Stimulated activated CD4-positive, alpha-beta T cell treated with anti-CD3 and anti-CD28 coated beads, Interleukin-12 subunit alpha, Interleukin-12 subunit beta, amount 100 ng/mL, for 4 hours (primary cell): Measurements from ENCODE around the gene WSCD2.

ENCODE experiments used
- DNase-seq: peaks from one replicate; pipeline ENCODE4 v3.0.0-alpha.2; 2020

WSCD2 gene

DNA sequence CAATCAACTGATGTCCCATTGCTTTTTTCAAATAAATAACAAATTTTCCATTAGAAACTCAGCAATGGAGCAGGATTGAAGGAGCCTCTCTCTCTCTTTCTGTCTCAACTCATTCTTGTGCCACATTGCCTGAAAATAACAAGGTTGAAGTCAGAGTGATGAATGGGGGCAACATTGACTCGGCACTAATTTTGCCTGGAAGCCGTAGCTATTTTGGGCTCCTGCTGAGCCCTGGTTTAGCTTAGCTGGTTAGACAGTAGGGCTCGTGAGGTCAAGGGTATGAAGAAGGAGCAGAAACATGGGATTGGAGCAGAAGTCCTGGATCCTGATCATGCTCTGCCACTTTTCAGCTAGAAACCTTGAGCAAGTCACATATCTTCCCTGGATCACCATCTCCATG lies 38.9 kb downstream of the WSCD2 start:
- DNase-seq: no peak

DNA sequence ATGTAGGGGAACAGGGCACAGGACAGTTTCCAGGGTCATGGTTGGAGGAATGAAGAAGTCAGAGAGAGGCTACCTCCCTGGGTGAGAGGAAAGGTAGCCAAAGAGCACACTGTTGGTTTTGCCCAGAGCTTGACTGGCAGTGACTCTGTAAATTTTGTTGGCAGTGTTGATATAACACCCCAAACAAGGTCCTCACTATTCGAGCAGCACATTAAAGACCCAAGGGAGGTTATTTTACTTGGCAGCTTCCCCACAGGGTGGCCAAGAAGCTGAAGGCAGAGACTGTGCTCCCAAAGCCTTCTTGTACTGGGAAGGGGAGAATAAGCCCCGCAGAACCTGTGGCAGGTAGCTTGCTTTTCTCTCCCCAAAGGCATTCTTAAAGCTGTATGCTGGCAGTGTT lies 40.6 kb downstream of the WSCD2 start:
- DNase-seq: no peak

DNA sequence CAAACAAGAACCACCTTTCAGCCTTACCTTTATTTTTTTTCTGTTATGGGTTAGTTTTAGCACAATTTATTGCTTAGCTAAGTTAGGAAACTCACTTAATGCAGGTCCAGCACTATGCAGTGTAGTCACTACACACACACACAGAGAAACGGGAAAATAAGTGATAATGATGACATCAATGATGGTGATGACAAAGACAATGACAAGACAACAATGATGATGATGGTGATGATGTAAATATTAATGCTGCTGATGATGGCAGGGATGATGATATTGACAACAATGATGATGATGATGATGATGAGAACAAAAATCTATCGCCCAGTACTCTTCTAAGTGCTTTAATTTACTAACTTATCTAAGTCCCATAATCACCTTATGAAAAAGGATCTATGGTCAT lies 41.1 kb downstream of the WSCD2 start:
- DNase-seq: no peak

DNA sequence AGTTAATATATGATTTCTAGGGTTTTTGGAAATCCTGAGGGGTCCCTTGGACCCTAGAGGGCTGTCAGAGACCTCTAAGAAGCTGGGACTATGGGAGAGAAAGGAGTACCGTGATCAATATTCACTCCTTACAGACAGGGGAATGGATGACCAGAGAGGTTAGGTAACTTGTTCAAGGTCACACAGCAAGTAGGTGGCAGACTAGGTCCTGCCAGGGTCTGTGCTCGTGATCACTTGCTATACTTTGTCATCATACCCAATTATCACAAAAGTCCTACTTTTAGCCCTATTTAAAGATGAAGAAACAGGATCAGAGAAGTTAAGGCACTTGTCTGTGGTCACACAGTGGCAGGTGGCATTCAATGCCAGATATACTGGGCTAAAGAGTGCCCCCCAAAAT lies 42.9 kb downstream of the WSCD2 start:
- no peak for DNase-seq

DNA sequence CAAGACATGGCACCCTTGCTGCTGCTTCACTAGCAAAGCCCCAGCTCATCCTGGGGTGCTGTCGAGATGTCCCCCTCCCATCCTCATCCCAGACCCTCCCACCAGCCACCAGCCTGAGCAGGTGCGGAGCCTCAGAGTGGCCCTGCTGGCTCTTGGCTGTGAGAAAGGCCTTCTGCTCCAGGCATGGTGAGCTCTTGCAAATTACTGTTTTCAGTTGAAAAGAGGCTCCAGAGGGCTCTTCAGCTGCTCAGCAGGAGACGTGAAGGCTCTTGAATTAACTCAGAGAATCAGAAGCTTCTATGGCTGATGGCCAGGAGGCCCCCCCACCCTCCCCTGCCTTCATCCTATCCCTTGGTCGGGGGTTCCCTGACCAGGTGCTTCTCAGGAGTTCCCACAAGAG lies 44.1 kb downstream of the WSCD2 start:
- DNase-seq: no peak

DNA sequence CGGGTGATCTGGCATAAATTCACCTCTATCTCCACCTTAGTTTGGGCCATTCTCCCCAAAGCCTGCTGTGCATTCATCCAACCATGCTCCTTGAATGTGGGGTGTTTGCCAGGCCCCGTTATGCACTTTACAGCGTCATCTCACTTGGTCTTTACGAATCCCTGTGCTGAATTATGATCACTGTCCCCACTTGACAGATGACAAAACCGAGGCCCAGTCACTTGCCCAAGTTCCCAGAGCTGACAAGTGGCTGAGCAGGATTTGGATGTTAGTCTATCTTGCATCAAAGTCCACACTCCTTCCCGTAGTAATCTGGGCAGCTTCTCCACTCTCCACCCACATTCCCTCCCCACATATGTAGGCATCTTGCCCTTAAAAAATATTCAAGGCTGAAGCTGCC lies 44.8 kb downstream of the WSCD2 start:
- DNase-seq: no peak

DNA sequence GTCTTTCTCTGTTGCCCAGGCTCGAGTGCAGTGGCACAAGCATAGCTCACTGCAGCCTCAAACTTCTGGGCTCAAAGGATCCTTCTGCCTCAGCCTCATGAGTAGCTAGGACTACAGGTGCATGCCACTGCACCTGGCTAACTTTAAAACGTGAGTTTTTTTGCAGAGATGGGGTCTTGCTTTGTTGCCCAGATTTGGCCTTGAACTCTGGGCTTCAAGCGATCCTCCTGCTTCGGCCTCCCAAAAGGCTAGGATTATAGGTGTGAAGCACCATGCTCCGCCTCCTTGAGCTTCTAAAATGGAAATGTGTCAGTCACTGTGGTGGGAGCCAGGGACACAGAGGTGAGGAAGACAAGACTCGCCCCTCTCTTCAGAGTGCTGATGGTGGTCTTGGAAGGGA lies 45.6 kb downstream of the WSCD2 start:
- no peak for DNase-seq

DNA sequence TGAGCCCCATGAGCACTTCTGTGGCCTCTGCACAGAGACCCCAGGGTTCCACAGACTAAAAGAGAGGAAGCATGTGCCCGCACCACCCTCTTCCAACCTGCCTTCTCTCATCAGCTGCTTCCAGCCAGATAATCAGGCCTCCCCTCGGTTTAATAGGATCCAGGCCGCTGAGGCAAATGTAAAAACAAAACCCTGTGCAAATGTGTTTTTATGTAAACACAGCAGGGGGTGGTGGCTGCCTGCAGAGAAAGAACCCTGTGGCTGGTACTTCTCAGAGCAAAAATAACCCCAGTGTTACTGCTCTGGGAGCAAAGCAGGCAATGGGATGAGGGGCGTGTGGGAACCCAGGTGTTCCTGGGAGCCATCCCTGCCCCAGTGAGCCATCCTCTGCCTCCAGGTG lies 46.2 kb downstream of the WSCD2 start:
- no peak for DNase-seq

DNA sequence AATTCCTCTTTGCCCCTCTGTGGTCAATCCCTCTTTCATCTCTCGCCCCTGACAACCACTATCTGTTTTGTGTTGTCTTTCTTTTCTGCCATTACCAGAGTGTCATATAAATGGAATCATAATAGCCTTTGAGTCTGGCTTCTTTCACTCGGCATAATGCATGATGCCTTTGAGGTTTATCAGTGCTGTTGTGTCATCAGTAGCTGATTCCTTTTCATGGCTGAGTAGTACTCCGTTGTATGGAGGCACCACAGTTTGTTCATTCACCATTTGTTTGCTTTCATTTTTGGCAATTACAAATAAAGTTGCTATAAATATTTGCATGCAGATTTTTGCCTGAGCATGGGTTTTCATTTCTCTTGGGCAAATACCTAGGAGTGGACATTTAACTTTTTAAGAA lies 47.2 kb downstream of the WSCD2 start:
- no peak for DNase-seq

DNA sequence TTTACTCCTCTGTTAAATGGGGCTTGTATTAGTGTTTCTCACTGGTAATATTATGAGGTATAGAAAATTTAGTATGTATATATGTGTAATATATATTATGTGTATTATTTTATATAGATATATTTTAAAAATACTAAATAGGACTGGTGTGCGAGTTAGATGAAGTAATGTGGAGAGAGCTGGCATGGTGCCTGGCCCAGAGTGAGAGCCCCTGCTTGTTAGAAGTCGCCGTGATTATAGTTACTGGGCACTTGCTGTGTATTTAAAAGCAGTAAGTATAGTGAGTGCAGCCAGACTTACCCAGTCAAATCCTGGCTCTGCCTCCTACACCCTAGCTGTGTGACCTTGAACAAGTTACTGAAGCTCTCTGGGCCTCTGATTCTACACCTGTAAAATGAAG lies 48.0 kb downstream of the WSCD2 start:
- no peak for DNase-seq

DNA sequence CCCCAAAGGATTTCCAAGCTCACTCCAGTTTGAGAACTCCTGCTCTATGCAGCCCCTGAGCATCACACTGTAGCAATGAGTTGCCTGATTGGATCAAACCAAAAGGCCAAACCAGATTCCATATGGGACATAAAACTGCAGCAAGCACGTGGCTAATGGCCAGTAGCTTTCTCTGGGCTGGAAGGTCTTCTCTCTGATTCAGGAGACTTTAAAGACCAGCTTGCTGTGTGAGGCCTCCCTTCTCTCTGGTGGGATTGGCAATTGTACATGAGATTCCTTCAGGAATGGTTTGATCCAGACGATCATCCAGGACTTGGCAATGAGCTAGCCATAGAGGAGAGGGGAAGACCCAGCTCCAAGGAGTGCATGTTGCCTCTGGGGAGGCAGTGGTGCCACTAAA lies 50.2 kb downstream of the WSCD2 start:
- DNase-seq: no peak

DNA sequence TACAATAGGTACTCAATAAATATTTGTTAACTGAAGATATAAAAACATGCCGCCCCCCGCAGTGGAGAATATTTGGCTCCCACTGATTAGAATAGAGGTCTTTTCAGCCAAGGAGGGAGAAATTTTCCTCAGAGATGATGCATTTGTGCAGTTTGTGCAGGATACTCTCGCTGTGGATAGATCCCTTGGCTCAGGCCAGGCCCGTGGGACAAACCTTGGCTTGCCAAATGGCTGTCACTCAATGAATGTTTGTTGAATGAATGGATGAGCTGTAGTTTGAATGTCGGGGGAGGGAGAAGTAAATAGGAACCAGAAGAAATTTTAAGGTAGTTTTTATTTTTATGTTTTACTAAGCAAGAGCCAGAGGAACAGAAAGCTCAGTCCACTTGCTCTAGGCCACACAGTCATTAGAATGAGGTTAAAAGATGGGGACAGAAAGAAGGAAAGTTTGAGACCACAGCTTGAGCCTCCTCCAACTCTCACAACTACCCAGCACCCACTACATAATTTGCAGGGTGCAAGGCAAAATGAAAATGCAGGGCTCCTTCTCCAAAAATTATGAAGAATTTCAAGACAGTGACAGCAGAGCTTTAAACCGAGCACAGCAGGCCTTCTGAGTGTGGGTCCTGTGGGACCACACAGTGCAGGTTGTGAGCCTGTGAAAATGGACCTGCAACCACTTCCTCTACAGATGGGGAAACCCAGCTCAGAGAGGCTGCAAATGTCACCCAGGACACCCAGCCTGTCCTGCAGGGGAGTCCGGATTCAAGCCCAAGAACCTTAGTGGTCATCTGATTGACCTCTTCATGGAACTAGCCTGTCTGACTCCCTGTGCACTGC lies 51.4 kb downstream of the WSCD2 start:
- no peak for DNase-seq

DNA sequence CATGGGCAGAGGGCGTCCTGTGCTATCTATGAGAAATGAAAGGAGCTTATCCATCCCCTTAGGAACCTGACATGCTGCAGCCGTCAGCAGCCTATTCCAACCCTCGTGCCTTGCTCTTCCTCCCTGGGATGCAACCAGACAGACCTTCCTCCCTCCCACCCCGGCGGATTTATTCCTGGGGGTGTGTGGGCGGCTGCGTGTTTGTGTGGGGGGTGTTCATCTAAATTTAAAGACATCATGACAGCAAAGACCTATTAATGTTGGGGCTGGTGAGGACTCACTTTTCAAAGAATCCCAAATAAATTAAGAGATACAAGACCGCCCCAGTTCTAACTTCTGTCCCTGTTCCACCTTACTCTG lies 52.0 kb downstream of the WSCD2 start:
- DNase-seq: no peak

DNA sequence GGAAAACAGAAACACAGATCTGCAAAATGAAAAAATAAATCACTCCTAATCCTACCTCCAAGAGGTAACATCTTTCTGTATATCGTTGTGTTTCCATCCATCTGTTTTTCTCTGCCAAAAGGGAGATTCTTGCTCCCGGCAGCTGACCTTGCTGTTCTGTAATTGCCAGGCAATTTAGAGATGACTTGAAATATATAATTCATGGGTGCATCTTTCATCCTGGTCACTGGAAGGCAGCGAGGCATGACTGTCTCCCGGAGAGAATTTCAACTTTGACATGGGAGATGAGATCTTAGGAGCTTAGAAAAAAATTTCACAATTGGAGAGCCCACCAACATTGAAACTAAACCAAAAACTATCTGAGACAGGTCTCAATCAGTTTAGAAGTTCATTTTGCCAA lies 53.0 kb downstream of the WSCD2 start:
- no peak for DNase-seq

DNA sequence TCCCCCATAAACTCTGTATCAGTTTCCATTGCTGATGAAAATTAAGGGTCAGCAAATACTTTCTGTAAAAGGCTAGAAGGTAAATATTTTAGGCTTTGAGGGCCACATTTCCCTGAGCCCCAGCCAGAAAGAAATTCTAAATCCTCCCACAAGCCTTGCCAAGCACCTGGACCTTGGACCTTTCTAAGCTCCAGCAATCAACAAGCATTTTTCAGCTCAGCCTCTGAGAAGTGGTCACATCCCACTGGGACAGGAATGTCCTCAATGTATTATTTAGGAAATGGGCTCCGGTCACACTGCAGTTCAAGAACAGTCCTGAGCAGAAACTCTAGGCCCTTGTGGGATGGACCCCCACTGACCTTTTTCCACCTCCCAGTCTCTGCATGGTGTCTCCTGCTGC lies 55.9 kb downstream of the WSCD2 start:
- DNase-seq: no peak

DNA sequence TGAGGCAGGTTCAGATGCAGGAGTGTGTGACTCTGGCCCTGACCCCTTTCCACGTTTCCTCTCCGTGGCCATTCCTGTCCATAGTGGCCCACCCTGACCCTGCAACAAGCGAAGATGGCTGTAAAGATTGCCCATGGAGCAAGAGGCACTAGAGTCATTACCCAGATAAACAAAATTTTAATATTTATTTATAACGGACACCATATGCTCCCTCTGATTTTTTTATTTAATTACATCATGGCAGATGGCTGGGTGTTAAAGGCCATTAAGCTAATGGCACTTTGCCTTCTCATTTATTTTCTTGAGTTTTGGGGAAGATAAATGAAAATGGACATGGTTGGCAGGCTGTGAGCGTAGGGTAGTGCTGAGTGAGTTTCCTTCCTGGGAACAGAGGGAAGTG lies 58.7 kb downstream of the WSCD2 start:
- no peak for DNase-seq

DNA sequence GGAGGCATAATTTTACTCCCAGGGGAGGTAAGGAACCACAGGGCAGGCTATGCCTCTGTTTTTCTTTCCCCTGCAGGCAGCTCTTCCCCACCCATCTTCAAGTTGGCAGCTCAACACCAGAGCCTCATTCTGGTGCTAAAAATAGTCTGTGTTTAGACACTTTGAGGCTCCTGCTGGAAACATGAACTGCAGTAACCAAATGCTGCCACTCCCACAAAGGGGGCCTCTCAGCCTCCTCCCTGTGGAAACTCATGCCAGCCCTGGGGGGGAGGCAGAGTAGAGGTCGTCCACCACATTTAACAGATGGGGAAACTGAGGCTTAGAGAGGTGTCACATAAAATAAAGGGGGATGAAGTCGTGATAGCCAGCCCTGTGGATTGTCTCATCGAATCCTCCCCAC lies 61.4 kb downstream of the WSCD2 start:
- no peak for DNase-seq

DNA sequence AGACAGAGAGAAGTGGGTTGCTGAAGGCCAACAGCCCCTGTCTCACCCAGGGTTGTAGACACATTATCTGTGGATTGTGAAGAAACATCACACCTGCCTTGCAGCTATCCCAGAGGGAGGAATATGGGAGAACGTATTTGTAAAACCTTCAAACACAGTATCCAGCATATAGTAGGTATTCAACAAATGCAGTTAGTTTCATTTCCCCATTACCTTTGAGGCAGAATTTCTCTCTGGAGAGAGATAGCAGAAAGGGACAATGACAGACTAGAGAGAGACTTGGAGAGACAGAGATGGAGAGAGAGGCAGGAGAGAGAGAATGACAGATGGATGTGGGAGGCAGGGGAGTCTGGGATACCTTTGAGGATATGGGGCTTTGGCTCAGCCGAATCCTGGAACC lies 62.0 kb downstream of the WSCD2 start:
- DNase-seq: no peak

DNA sequence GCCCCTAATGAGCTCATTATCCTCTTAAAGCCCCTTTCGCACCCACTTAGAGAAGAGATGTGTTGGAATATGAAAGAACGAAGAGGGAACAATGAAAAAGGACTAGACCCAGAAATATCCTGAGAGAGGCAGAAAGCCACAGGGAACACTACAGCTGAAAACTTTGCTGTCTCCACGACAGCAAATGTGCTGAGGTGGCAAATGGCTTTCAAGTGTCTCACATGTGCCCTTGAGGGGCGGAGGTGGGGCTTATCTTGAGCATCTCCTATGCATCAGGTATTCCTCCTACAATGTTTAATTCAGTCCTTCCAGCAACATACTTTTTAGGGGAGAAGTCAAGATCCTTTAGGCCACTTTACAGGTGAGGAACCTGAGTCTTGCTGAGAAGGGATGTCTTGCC lies 62.9 kb downstream of the WSCD2 start:
- no peak for DNase-seq

DNA sequence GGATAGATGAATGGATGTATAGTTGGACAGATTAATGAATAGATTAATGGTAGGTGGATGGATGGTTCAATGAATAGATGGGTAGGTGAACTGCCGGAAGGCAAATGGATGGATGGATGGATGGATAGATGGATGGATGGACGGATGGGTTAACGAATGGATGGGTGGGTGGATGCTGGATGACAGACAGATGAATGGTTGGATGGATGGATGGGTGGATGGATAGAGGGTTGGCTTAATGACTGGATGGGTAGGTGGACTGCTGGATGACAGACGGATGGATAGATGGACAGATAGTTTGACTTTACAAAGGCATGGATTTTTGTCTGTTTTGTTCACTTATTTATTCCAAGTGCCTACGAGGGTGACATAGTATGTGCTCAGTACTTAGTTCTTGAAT lies 64.4 kb downstream of the WSCD2 start:
- no peak for DNase-seq

DNA sequence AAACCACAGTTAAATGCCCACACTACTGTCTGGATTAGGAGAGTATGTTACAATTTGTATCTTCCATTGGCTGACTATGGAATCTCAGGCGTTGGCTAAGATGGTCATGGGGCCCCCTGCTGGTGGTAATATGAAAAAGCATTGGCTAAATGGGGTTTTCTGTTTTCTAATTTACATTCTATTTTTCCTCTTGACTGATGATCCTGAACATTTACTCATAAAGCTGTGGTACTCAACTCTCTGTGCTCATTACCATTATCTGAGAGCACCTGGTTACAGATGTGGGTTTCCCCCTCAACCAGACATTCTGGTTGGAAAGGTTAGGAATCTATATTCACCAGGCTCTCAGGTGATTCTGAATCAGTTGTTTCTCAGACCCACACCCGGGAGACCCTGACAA lies 64.8 kb downstream of the WSCD2 start:
- DNase-seq: no peak

DNA sequence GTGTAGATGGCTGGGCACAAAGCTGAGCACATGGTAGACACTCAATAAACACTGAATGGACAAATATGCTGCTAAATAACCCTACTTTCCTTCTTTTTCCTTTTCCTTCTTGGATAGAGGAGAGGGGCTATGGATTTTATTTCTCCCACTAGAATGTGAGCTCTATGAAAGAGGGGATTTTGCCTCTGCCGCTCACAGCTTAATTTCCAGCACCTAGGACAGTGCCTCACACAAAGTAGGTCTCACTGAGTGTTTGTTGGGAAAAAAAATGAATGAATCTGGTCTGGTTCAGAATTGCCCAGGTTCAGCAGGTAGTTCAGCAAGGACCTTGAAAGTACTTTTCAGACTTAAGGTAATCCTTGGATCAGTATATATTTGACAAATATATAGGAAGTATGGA lies 65.5 kb downstream of the WSCD2 start:
- DNase-seq: no peak

DNA sequence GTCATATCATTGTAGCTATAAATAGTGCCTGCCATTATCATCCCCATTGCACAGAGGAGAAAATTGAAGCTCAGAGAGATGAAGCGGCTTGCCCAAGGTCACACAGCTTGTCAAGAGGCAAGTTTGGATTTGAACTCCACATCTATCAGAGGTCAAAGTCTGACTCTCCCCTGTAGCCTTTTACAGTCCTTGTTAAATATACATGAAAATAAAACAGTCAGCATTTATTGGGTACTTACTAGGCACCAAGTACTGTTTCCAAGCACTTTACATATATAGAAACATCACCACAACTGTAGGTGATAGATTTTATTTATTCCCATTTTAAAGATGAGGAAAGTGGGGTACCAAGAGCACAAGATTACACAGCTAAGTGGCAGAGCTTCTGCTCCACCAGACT lies 67.2 kb downstream of the WSCD2 start:
- no peak for DNase-seq

DNA sequence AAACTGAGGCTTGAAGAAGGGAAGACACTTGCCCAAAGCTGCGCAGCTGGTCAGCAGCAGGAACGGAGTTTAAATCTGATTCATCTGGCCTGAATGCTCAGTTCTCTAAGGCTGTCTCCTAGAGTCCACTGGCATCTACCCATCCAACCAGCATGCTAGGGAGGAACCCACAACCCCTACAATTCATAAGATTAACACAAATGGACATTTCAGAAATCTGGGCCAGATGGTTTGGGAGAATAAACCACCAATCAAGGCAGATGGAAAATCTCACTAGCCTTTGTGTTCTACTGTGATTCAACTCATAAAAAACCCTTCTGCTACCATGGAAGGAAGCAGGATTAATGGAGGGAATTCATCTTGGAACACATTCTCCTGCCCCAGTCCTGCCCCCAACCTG lies 67.8 kb downstream of the WSCD2 start:
- no peak for DNase-seq

DNA sequence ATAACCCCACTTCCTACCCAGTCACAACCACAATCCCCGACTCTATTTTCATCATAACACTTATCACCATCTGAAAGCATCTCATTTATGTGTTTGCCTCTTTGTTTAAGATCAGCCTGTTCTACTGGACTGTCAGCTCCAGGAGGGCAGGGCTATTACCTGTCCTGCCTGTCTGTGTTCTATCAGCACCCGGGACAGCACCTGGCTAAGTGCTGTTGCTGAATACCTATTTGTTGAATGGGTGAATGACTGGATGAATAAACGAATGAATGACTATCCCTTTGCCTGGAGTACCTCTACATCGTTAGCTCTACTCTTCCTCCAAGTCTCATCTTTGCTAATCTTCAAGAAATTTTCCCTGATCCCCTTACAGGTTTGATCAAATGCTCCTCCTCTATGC lies 69.0 kb downstream of the WSCD2 start:
- no peak for DNase-seq

DNA sequence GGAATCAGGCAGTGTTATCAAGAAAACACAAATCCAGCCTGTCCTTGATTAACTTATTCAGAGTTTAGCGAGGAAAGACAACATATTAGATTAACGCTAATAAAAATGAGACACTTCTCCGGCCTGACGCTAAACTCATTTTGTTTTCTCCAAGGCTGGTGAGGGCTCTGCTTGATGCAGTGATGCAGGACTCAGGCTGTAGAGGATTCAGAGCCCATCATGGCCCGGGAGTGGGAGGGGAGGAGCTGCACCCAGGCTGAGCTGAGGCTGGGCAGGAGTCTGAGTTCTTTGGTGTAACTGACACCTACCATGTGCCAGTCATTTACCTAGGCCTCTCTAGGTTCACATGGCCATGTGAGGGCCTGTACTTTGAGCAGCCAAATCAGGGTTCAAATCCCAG lies 70.0 kb downstream of the WSCD2 start:
- DNase-seq: no peak
